HG03460 (cell line): Measurements from ENCODE around the gene DMAC2L.

Experiments used
- ATAC-seq: cut with Tn5 transposase; IDR thresholded peaks from one replicate; pipeline ENCODE4 v1.9.1; 2021; ENCODE audit not compliant: unreplicated experiment

Gene DMAC2L

DNA sequence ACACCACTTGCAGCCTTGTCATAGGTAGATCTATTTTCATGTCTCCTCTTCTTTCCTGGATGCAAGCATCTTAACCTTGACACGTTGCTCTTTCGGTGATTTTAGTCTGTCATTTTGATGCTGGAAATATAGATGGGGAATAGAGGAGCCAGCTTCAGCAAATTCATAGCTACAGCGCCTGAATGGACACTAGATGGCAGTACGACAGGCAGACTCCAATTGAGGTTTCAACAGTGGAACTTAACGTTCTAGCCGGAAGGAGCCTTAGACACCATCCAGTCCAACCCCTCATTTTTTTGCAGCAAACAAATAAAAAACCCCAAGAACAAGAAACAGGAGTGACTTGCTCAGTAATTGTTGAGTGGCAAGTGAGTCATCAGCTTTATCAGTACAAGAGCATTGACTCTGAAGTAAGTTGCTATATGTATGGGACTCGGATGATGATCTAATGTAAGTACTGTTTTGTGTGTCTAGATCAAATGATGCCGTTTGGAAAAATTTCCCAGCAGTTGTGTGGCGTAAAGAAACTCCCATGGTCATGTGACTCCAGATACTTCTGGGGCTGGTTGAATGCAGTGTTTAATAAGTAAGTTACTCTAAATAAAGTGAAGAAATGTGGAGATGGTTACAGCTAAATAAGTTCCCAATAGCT, 9.0 kb downstream of the DMAC2L start:
- ATAC-seq = peak; percentile 89

DNA sequence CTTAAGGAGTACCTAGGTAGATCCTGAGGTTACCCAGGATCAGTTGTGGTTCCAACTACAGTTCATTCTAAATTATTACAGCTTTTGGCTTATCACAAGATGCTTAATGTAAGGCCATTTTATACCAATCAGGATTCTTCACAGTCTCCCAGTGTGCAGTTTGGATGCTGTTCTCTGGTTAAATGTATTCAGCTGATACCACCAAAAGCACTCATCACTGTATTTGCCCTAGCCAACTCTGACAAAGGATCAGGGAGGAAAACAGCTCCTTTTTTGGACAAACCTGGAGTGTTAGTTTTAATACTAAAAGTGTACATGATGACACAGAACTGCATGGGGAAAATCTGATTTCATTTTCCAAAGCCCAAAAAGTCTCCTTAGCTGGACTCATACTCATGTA, 19.5 kb downstream of the DMAC2L start:
- ATAC-seq = no peak

GRCh38 chr14:50333014-50333509, 20.9 kb downstream of the DMAC2L start:
- ATAC-seq = no peak

- ATAC-seq = no peak
Measured at GRCh38 chr14:50334211-50334610, 22.1 kb downstream of the DMAC2L start.

DNA sequence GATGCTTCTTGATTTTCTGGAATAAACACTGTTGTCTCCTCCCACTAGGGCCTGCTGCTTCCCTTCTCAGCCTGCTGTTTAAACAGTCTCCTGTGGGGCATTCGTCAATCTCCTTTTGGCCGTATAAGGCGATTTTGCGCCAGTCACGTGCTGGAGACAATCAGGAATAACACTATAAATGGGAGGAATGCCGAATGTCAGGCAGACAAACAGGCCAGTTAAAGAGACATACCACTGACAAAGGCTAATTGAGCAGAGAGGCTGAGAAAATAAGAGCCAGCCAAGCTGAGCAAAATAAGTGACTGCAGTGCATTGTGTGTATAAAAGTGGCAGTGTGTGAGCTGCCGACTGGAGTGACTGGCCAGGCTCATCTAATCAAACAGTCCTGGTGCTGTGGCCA, 23.3 kb downstream of the DMAC2L start:
- ATAC-seq = no peak

DNA sequence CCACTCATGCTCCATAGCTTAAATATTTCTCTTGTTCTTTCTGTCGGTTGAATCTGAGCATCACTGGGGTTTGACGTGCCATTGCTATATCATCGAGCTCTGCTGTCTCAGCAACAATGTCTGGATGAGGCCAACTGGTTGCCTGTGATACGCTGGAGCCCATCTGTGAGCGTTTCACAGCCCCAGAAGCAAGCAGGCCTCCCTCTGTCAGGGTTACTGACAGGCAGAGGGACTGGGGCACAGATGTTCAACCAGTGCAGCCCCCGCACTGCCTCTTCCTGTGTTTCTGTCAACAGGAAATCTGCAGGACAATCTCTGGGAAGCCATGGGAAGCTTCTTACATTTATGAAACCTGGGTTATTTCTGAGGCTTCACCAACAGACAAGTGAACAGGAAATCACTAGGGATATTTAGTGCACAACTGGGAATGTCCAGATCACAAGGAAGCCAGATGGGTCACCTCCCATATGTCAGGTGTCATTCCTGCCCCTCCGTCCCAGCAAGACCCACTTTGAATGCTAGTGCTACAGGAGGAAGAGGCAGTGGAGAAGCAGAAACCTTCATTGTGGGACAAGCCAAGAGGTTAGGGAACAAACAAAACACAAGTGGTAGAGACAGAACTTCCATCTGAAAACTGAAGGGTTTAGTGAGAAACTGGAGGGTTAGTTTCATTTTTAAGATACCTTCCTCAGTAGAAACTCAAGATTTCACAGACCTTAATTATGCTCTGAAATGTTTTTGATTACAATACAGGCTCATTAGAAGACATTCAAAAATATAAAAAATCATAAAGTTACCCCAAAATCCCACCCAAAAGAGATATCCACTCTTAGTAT, 24.1 kb downstream of the DMAC2L start:
- peak; percentile 51 for ATAC-seq

DNA sequence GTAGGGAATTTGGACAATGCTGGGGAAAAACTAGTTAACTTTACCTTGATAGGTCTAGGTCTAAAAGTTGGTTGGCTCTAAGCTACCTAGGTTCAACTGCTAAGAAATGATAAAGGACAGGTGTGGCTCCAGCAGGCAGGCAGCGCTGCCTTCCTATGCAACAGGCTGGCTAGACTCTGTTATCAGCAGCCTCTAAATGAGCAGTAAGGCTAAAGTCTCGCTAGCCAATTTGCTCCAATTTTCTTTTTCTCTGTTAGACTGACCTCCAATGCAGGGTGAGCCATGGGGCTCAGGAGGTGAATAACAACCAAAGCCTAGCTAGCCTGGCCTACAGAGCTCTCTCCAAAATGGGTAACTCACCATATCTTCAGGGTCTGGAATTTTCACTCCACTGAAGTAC, 26.5 kb downstream of the DMAC2L start:
- ATAC-seq = no peak

DNA sequence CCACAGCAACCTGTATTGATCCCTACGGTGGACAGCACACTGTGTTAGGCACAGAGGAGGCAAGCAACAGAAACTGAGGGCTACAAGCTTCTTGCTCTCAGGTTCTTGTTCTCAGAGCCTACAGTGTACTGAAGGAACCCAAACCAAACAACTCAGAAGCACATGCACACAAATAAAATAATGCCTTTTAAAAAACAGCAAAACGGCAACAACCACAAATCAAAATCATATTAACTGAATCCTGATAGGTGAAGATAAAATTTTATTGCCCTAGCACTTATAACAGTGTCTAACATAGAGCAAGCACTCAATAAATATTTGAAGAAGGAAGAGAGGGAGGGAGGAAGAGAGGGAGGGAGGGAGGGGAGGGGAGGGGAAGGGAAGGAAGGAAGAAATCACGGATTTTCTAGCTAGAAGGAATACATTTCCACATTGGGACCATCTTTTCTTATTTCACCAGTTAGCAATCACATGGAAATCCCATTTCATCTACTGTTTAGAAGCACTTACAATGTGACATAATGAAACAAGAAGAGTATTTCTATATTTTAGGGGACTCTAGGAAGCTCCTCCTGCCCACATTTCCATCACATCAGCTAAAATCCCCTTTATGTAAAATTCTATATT, 27.2 kb downstream of the DMAC2L start:
- no peak for ATAC-seq

DNA sequence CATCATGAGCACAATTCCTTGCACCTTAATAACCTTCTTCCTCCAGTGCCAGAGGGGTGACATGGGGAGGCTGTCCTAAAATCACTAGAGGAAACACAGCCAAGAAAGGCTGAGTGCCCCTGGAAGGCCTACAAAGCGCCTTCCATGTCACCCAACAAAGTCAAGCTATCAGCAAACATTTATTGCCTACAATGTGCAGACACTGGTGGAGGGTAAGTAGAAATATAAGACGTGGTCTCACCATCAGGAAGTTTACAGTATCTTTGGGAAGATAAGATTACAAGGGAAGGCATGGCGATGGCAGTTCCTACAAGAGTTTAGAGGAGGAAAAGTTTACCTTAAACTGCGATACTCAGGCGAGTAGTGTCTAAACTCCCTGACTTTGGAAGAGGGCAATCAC, 27.9 kb downstream of the DMAC2L start:
- ATAC-seq = no peak

DNA sequence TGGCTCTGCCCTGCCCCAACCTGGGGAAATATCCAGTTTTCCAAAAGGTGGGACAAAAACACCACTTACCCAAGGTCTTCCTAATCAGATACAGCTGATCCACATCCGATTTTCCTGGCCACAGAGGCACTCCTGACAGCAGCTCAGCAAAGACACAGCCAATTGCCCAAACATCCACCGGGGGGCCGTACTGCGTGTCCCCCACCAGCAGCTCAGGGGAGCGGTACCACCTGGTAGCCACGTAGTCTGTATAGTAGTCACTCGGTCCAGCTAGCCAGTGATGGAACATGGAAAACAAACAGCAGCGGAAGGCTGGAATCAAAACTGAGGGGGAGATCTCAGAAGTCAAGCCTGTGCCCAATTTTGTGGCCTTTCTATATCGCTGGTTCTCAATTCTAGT, 28.8 kb downstream of the DMAC2L start:
- no peak for ATAC-seq

DNA sequence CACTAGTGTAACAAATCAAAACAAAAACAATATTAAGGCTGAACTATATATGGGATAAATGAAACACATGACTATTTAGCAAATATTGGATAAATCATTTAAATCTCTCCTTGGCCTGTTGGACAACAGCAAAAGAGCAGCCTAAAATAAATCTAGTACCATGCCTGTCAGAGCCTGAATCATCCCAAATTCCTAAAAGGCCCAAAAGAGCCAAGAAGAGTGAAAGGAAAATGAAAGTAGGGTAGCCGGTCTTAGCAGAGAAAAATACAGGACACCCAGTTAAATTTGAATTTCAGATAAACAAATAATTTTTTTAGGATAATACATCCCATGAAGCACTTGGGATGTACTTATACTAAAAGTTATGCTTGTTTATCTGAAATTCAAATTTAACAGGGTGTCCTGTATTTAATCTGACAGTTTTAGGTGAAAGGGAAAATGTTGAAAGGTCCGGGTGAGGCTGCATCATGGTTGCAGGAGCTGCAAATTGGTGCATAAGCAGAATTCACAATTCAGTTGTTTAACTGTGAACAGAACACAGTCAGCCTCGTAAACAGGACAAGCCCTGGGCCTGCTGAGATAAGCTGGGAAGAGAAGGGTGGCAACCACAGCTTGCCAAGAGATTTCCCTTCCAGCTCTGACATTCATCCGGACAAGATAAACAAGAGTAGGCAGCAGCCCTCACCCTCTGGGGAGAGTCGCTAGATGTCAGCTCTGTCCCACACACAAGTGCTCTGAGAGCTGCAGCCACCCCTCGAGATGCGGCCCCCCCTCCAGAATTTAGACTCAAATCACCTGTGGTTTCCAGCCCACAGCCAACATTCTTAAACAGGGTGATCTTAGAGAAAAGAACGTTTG, 30.3 kb downstream of the DMAC2L start:
- peak; percentile 72 for ATAC-seq

DNA sequence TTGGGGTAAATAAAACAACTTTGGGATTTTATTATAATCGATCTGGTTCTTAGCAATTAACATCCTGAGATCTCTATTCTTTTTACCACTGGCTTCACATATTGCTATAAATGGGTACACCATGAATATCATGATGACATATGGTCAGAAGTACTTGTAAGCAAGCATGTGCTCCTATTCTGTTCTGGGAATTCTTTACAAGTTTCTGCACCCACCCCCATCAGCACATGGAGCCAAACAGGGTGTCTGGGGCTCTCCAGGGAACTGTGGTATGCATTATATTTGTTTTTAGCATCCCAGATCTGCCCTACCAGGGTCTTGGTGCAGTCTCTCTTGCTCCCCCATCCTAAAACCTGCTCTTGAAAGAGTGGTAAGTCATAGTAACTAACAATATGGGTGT, 31.3 kb downstream of the DMAC2L start:
- ATAC-seq = no peak

DNA sequence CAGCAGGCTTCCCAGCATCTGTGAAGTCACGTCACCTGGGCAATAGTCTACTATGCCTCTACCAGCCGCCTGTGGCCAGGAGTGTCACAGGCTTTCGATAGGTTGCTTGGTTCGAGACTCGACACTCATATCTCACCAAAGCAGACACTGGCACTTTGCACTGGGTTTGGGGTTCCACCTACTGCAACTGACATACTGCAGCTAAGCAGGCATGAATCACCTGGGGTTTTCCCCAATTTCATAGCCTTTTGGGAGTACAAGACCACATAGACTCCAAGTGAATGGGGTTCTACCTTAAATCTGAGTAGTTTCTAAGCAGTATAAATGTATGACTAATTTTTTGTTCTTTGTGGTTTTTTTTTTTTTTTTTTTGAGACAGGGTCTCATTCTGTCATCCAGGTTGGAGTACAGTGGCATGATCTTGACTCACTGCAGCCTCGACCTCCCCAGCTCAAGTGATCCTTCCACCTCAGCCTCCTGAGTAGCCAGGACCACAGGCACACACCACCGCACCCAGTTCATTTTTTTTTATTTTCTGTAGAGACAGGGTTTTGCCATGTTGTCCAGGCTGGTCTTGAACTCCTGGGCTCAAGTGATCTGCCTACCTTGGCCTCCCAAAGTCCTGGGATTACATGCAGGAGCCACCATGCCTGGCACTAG, 32.1 kb downstream of the DMAC2L start:
- ATAC-seq = peak; percentile 77

- ATAC-seq = no peak
Measured at GRCh38 chr14:50344876-50345563, 32.9 kb downstream of the DMAC2L start.

GRCh38 chr14:50345846-50346422, 33.8 kb downstream of the DMAC2L start:
- no peak for ATAC-seq

- no peak for ATAC-seq
Measured at GRCh38 chr14:50347521-50347920, 35.4 kb downstream of the DMAC2L start.

GRCh38 chr14:50348933-50349332, 36.8 kb downstream of the DMAC2L start:
- no peak for ATAC-seq

DNA sequence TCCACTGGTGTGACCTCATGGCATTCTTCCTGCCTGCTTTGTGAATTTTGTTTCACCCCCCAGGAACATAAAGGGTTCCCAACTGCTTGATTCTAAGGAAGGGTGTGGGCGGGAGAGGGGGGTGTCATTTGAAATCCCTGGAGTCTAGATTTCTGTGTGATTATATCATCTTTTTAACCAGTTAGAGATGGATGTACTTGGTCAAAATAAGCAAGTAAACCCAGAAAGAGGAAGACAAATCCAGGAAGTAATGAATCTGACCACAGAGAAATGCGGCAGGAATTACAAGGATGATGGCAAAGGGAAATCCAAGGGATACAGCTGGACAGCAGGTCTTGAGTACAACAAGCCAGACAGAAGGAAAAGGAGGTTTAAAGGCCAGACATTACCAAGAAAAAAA, 38.9 kb downstream of the DMAC2L start:
- ATAC-seq = no peak

GRCh38 chr14:50352584-50352983, 40.5 kb downstream of the DMAC2L start:
- ATAC-seq = no peak

DNA sequence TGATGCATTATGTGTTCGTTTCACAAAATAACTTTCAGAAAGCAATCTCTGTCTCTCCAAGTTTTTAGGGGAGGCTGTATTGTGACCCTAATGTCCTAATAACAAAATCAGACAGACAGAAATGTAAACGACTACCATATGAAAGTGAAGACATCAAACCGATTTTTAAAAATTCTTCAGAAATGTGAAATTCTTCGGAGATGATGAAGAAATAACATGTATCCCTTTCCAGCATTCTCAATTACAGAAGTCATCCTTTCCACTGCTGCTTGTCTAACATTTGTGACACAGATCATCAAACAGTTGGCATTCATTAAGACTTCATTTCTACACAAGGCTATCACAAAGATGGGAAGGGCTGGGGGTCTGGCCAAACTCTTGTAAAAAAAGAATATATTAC, 41.0 kb downstream of the DMAC2L start:
- ATAC-seq = no peak
